HG03354 (cell line): ENCODE measurements around the gene ABCF1.

Experiments used
- ATAC-seq: cut with Tn5 transposase; IDR thresholded peaks from one replicate; pipeline ENCODE4 v1.9.1; 2021; ENCODE audit warnings: mild to moderate bottlenecking; ENCODE audit not compliant: unreplicated experiment, poor library complexity, severe bottlenecking

ABCF1 gene

GRCh38 chr6:30616811-30617564 is 45.7 kb downstream of the ABCF1 start, which contains the start of gene PPP1R10:
Gene PPP1R10, minus strand, starts transcription at chr6:30617243. Its CDS starts 7,299 bp downstream, at chr6:30609944.
- ATAC-seq = peak; percentile 81

GRCh38 chr6:30617565-30618269 is 46.5 kb downstream of the ABCF1 start, which contains the start of gene MRPS18B:
Gene MRPS18B, plus strand, starts transcription at chr6:30617840. Its CDS starts 26 bp downstream, at chr6:30617866.
- ATAC-seq = peak; percentile 76

GRCh38 chr6:30618270-30618797 is 47.1 kb downstream of the ABCF1 start:
- no peak for ATAC-seq

GRCh38 chr6:30619561-30619960 is 48.3 kb downstream of the ABCF1 start:
- no peak for ATAC-seq

GRCh38 chr6:30625511-30625910 is 54.3 kb downstream of the ABCF1 start:
- no peak for ATAC-seq

GRCh38 chr6:30626484-30627366 is 55.5 kb downstream of the ABCF1 start, which contains the start of gene ATAT1:
Gene ATAT1, plus strand, starts transcription at chr6:30626874.
- peak; percentile 93 for ATAC-seq

GRCh38 chr6:30635834-30636233 is 64.6 kb downstream of the ABCF1 start:
- no peak for ATAC-seq

GRCh38 chr6:30640481-30640880 is 69.2 kb downstream of the ABCF1 start:
- no peak for ATAC-seq

- no peak for ATAC-seq
Observed at GRCh38 chr6:30641048-30641447, 69.8 kb downstream of the ABCF1 start.
